NCI-H1092 treated with DMSO at 0.1 percent for 48 hours (cell line): ENCODE data around the gene SPRN.
A peak's percentile ranks its signal among the peaks of the same experiment; 100 is the strongest.
"Not testable (repeated sequence)": the region's sequence is repeated elsewhere in the genome, so short reads cannot be mapped to it uniquely, and the experiment has no call there.

Experiments
- DNase-seq: peaks from one replicate; lab custom pipeline; 2025; lab: John Stamatoyannopoulos, UW

SPRN gene

GRCh38 chr10:133439517-133440461, 15.4 kb upstream of the SPRN start:
- no peak for DNase-seq

- DNase-seq = peak; percentile 7
These were observed 14.4 kb upstream of the SPRN start for GRCh38 chr10:133438711-133439273.

GRCh38 chr10:133432789-133433188, 8.4 kb upstream of the SPRN start:
- DNase-seq = not testable (repeated sequence)

GRCh38 chr10:133431888-133432613, 7.6 kb upstream of the SPRN start:
- not testable (repeated sequence) for DNase-seq

- DNase-seq = not testable (repeated sequence)
These were observed 5.1 kb upstream of the SPRN start for GRCh38 chr10:133429571-133429970.

GRCh38 chr10:133424102-133424501, 323 bp downstream of the SPRN start:
- not testable (repeated sequence) for DNase-seq

- DNase-seq = no peak
These were observed 1.3 kb downstream of the SPRN start for GRCh38 chr10:133422807-133423771.

GRCh38 chr10:133422223-133422806, 2.1 kb downstream of the SPRN start:
- DNase-seq = no peak

- DNase-seq = no peak
These were observed 2.8 kb downstream of the SPRN start for GRCh38 chr10:133421336-133422222.

GRCh38 chr10:133420579-133420978, 3.8 kb downstream of the SPRN start:
- DNase-seq = no peak

GRCh38 chr10:133420028-133420427, 4.4 kb downstream of the SPRN start:
- no peak for DNase-seq

GRCh38 chr10:133419211-133419950, 5.0 kb downstream of the SPRN start:
- no peak for DNase-seq

- no peak for DNase-seq
These were observed 6.0 kb downstream of the SPRN start for GRCh38 chr10:133418289-133418993.

- no peak for DNase-seq
These were observed 8.7 kb downstream of the SPRN start for GRCh38 chr10:133415752-133416151.

GRCh38 chr10:133414401-133414800, 10.0 kb downstream of the SPRN start:
- not testable (repeated sequence) for DNase-seq

- no peak for DNase-seq
These were observed 12.1 kb downstream of the SPRN start for GRCh38 chr10:133412381-133412711.

GRCh38 chr10:133411523-133412380, 12.7 kb downstream of the SPRN start:
- no peak for DNase-seq
